ENCODE data around the gene MDN1. TPM values are rescaled to one million over a fixed set of nuclear protein-coding genes. Genes with fewer than 3 reads are reported as not detected.

Gene MDN1
- total and polyA plus RNA-seq, 2 of the 8 experiments (the other 6 are each of a cell fraction or from before 2014, with no cell fraction given), result 53.5 to 179 TPM

- no peak overlapping the region for H4K91ac ChIP-seq (replicated peaks; ENCODE audit: insufficient read length, low read length)
- no peak overlapping the region for H3K14ac ChIP-seq (ENCODE audit: insufficient read length)
- no peak overlapping the region for H3K9ac ChIP-seq (replicated peaks in 1 of 4; ENCODE audit: extremely low read depth in 1 of 4, low read depth in 3 of 4, low read length in 3 of 4)
- H3K4me1 ChIP-seq (replicated peaks in 1 of 4; ENCODE audit: control insufficient read depth in 3 of 4, insufficient read depth in 4 of 4, low read length in 3 of 4), result no peaks in the 10 kb centered on the region
- no peak overlapping the region for H3K4ac ChIP-seq (replicated peaks; ENCODE audit: insufficient read length, low read depth, low read length)
- no peaks in the 10 kb centered on the region for H3K27me3 ChIP-seq (replicated peaks in 1 of 4; ENCODE audit: control insufficient read depth in 3 of 4, extremely low read depth in 1 of 4, insufficient read depth in 3 of 4, low read length in 3 of 4)
- no peak overlapping the region for H3K56ac ChIP-seq (replicated peaks; ENCODE audit: insufficient read length, low read depth, low read length)
- ChIA-PET POLR2A (ENCODE audit: partially characterized antibody) (no interaction called here), CTCF (ENCODE audit: partially characterized antibody) (no interaction called here)
- H4K8ac ChIP-seq (ENCODE audit: extremely low read depth, insufficient read depth, low read length), result no peak overlapping the region
- no peaks in the 10 kb centered on the region for H3K79me2 ChIP-seq (ENCODE audit: control insufficient read depth in 1 of 2, insufficient read depth in 2 of 2, low read length in 2 of 2)
- H3K18ac ChIP-seq (ENCODE audit: extremely low read depth, low read length), result no peak overlapping the region
- TF ChIP-seq SIN3A (conservative IDR thresholded peaks at IDR 0.05 in 1 of 2, IDR thresholded peaks at IDR 0.05 in 1 of 2; ENCODE audit: low read depth in 1 of 2, low read length in 2 of 2), result no peak
- TF ChIP-seq CBX8 (IDR thresholded peaks at IDR 0.05; ENCODE audit: borderline replicate concordance, low read depth, low read length), result no peak
- no peak for TF ChIP-seq ATF2 (IDR thresholded peaks at IDR 0.05; ENCODE audit: low read length)
- TF ChIP-seq SP2 (IDR thresholded peaks at IDR 0.05; ENCODE audit: low read length), result no peak
- TF ChIP-seq TAF1 (IDR thresholded peaks at IDR 0.05; ENCODE audit: low read depth, low read length), result no peak
- TF ChIP-seq CTBP2 (IDR thresholded peaks at IDR 0.05; ENCODE audit: borderline replicate concordance, insufficient read depth, insufficient read length, low read length), result no peak
- H3K79me1 ChIP-seq (ENCODE audit: low read depth, low read length), result no peaks in the 10 kb centered on the region; the same call in 1 of the 2 replicates
- WGBS, 2 experiments (ENCODE audit: extremely low coverage in 1 of 2, insufficient coverage in 1 of 2, insufficient read length in 1 of 2, insufficient replicate concordance in 2 of 2, low coverage in 1 of 2, low lambda C conversion rate in 2 of 2, missing lambda C conversion rate in 1 of 2), result 100% methylated on average over 2 of the region's 2 CpGs; no CpG with 5 or more reads in 1 of the 2 experiments
- H3K27ac ChIP-seq (ENCODE audit: low read depth, low read length), result no peak overlapping the region
- H2AK5ac ChIP-seq (ENCODE audit: low read depth, low read length), result no peak overlapping the region
- no peak overlapping the region for H2BK12ac ChIP-seq (ENCODE audit: low read depth, low read length)
- H3K4me3 ChIP-seq (ENCODE audit: extremely low read depth in 1 of 4, insufficient read depth in 2 of 4, low read depth in 3 of 4, low read length in 4 of 4), result no peak overlapping the region
- H2BK15ac ChIP-seq (ENCODE audit: low read length), result no peak overlapping the region
- no peak overlapping the region for H4K5ac ChIP-seq (ENCODE audit: insufficient read length, low read depth, low read length)
- H3K23me2 ChIP-seq (ENCODE audit: low read depth, low read length), result no peaks in the 10 kb centered on the region
- H3K9me3 ChIP-seq (ENCODE audit: insufficient read depth in 2 of 2, low read depth in 1 of 2, low read length in 1 of 2), result no peaks in the 10 kb centered on the region
- no peak overlapping the region for H2BK5ac ChIP-seq (ENCODE audit: low read depth, low read length)
- H2BK120ac ChIP-seq (replicated peaks; ENCODE audit: low read depth, low read length), result no peak overlapping the region
- H2AFZ ChIP-seq (ENCODE audit: low read length), result no peak overlapping the region
- H3K36me3 ChIP-seq (ENCODE audit: control insufficient read depth in 2 of 4, insufficient read depth in 4 of 4, low read length in 3 of 4), result peaks cover 42 to 91% (median 81%) of the 10 kb centered on the region in 4 experiments
- peaks cover 0 to 2% of the 10 kb centered on the region in 2 experiments for H4K20me1 ChIP-seq (replicated peaks in 1 of 2; ENCODE audit: control insufficient read depth in 1 of 2, insufficient read depth in 2 of 2, low read length in 2 of 2)
- H3K4me2 ChIP-seq (ENCODE audit: insufficient read depth in 1 of 2, low read depth in 2 of 2, low read length in 2 of 2), result no peak overlapping the region
- no peak for DNase-seq (ENCODE audit: low read depth in 1 of 2, low spot score in 2 of 2)
- H3K23ac ChIP-seq (ENCODE audit: insufficient read length), result no peak overlapping the region
- FAIRE-seq, result no peak
- H2BK20ac ChIP-seq (ENCODE audit: low read length), result no peak overlapping the region
Measured at GRCh38 chr6:89723046-89723445, 96.5 kb downstream of the MDN1 start.
